DOHH2 (cell line): ENCODE data around the gene PIERCE2.
"Not testable (repeated sequence)": the region's sequence is repeated elsewhere in the genome, so short reads cannot be mapped to it uniquely, and the experiment has no call there.

Experiments used
- CTCF ChIP-seq: fragments of 200-600 bp; sonication (generic); IDR thresholded peaks from one replicate; pipeline ENCODE4 v1.5.1; 2014; ENCODE audit warnings: antibody characterized with exemption, mild to moderate bottlenecking, low read depth, low read length; ENCODE audit not compliant: poor library complexity, severe bottlenecking
- EZH2phosphoT487 ChIP-seq: fragments of 200-600 bp; sonication (generic); IDR thresholded peaks from 2 replicates; pipeline ENCODE4 v1.6.1; 2017; ENCODE audit warnings: borderline replicate concordance, mild to moderate bottlenecking, antibody characterized with exemption, low read length, moderate library complexity, mixed read lengths

DNA sequence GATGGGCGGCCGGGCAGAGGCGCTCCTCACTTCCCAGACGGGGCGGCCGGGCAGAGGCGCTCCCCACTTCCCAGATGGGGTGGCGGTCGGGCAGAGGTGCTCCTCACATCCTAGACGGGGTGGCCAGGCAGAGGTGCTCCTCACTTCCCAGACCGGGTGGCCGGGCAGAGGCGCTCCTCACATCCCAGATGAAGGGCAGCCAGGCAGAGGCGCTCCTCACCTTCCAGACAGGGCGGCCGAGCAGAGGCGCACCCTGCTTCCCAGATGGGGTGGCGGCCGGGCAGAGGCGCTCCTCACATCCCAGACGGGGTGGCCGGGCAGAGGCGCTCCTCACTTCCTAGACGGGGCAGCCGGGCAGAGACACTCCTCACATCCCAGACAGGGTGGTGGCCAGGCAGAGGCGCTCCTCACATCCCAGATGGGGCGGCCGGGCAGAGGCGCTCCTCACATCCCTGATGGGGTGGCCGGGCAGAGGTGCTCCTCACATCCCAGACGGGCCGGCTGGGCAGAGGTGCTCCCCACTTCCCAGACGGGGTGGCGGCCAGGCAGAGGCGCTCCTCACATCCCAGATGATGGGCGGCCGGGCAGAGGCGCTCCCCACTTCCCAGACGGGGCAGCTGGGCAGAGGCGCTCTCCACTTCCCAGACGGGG, 38.2 kb downstream of the PIERCE2 start:
- not testable (repeated sequence) for TF ChIP-seq CTCF, EZH2phosphoT487
